Measurements from ENCODE around the gene CHAT.

Gene CHAT

GRCh38 chr10:49572594-49573114, 41.2 kb upstream of the CHAT start:
- DNase-seq (ENCODE audit: low read depth in 1 of 2, low spot score in 1 of 2): no peak
- TF ChIP-seq, protein P1, sequence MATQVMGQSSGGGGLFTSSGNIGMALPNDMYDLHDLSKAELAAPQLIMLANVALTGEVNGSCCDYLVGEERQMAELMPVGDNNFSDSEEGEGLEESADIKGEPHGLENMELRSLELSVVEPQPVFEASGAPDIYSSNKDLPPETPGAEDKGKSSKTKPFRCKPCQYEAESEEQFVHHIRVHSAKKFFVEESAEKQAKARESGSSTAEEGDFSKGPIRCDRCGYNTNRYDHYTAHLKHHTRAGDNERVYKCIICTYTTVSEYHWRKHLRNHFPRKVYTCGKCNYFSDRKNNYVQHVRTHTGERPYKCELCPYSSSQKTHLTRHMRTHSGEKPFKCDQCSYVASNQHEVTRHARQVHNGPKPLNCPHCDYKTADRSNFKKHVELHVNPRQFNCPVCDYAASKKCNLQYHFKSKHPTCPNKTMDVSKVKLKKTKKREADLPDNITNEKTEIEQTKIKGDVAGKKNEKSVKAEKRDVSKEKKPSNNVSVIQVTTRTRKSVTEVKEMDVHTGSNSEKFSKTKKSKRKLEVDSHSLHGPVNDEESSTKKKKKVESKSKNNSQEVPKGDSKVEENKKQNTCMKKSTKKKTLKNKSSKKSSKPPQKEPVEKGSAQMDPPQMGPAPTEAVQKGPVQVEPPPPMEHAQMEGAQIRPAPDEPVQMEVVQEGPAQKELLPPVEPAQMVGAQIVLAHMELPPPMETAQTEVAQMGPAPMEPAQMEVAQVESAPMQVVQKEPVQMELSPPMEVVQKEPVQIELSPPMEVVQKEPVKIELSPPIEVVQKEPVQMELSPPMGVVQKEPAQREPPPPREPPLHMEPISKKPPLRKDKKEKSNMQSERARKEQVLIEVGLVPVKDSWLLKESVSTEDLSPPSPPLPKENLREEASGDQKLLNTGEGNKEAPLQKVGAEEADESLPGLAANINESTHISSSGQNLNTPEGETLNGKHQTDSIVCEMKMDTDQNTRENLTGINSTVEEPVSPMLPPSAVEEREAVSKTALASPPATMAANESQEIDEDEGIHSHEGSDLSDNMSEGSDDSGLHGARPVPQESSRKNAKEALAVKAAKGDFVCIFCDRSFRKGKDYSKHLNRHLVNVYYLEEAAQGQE (IDR thresholded peaks at IDR 0.05; ENCODE audit: insufficient replicate concordance, low read depth): no peak
- TF ChIP-seq GABPA (IDR thresholded peaks at IDR 0.05; ENCODE audit: low read depth): no peak
- TF ChIP-seq, protein P2, sequence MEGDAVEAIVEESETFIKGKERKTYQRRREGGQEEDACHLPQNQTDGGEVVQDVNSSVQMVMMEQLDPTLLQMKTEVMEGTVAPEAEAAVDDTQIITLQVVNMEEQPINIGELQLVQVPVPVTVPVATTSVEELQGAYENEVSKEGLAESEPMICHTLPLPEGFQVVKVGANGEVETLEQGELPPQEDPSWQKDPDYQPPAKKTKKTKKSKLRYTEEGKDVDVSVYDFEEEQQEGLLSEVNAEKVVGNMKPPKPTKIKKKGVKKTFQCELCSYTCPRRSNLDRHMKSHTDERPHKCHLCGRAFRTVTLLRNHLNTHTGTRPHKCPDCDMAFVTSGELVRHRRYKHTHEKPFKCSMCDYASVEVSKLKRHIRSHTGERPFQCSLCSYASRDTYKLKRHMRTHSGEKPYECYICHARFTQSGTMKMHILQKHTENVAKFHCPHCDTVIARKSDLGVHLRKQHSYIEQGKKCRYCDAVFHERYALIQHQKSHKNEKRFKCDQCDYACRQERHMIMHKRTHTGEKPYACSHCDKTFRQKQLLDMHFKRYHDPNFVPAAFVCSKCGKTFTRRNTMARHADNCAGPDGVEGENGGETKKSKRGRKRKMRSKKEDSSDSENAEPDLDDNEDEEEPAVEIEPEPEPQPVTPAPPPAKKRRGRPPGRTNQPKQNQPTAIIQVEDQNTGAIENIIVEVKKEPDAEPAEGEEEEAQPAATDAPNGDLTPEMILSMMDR (IDR thresholded peaks at IDR 0.05; ENCODE audit: insufficient read depth, low read length): no peak
- TF ChIP-seq POLR2AphosphoS5 (IDR thresholded peaks at IDR 0.05; ENCODE audit: low read depth): no peak
- no peak for TF ChIP-seq SPI1 (IDR thresholded peaks at IDR 0.05; ENCODE audit: borderline replicate concordance, low read depth)
- H3K27ac ChIP-seq (replicated peaks): no peak overlapping the region
- no peaks in the 10 kb centered on the region for H3K27me3 ChIP-seq (ENCODE audit: insufficient read depth, poor library complexity, severe bottlenecking)
- no peak overlapping the region for H3K4me3 ChIP-seq (replicated peaks; ENCODE audit: insufficient read depth, low read length)

DNA sequence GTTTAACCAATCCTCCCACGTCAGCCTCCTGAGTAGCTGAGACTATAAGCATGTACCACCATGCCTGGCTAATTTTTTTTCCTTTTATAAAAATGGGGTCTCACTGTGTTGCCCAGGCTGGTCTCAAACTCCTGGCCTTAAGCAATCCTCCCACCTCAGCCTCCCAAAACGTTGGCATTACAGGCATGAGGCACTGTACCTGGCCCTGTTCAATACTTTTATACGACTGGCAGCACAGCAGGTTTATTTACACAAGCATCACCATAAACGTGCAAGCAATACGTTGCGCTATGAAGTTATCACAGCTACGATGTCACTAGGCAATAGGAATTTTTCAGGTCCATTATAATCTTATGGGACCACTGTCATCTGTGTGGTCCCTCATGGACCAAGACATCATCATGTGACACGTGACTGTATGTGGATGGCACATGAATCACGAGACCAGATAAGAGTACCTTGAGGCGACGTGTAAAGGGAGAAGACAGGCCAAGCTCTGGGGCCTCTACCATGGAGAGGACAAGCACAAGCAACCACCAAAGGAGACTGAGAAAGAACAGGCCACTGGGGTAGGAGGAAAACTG, 38.3 kb upstream of the CHAT start:
- no peak for DNase-seq (ENCODE audit: low read depth in 1 of 2, low spot score in 1 of 2)
- Histone ChIP-seq H3K27ac (replicated peaks) (no peak overlapping the region), H3K4me3 (replicated peaks; ENCODE audit: insufficient read depth, low read length) (no peak overlapping the region), H3K27me3 (ENCODE audit: insufficient read depth, poor library complexity, severe bottlenecking) (no peaks in the 10 kb centered on the region)
- TF ChIP-seq GABPA (IDR thresholded peaks at IDR 0.05; ENCODE audit: low read depth) (no peak), SPI1 (IDR thresholded peaks at IDR 0.05; ENCODE audit: borderline replicate concordance, low read depth) (no peak), POLR2AphosphoS5 (IDR thresholded peaks at IDR 0.05; ENCODE audit: low read depth) (no peak)
- TF ChIP-seq, protein P2 (IDR thresholded peaks at IDR 0.05; ENCODE audit: insufficient read depth, low read length): no peak
- TF ChIP-seq, protein P1 (IDR thresholded peaks at IDR 0.05; ENCODE audit: insufficient replicate concordance, low read depth): no peak

DNA sequence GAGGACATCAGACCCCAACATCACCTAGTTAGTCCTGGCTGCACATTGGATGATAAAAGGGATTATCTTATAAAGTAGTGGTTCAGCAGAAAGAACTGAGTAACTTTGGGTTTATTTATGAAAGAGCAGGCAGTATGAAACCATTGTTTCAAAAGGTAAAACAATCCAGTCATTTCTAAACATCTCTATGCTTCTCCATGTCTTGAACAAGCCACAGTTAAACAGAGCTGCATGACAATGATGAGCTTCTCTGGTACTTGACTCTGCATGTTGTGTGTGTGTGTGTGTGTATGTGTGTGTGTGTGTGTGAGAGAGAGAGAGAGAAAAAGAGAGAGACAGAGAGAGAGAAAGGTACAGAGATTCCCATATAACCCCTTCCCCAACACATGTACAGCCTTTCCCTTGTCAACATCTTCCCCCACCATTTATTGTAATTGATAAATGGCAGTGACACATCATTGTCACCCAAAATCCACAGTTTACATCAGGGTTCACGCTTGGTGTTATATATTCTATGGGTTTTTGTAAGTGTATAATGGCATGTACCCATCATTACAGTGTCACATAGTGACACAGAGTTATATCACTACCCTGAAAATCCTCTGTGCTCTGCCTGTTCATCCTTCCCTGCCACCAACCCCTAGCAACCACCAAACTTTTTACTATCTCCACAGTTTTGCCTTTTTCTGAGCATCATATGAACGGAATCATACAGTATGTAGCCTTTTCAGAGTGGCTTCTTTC, 36.5 kb upstream of the CHAT start:
- no peak for DNase-seq (ENCODE audit: low read depth in 1 of 2, low spot score in 1 of 2)
- no peak for TF ChIP-seq POLR2AphosphoS5 (IDR thresholded peaks at IDR 0.05; ENCODE audit: low read depth)
- no peak for TF ChIP-seq SPI1 (IDR thresholded peaks at IDR 0.05; ENCODE audit: borderline replicate concordance, low read depth)
- TF ChIP-seq, protein P2 (IDR thresholded peaks at IDR 0.05; ENCODE audit: insufficient read depth, low read length): no peak
- TF ChIP-seq, protein P1 (IDR thresholded peaks at IDR 0.05; ENCODE audit: insufficient replicate concordance, low read depth): no peak
- no peak for TF ChIP-seq GABPA (IDR thresholded peaks at IDR 0.05; ENCODE audit: low read depth)
- H3K4me3 ChIP-seq (replicated peaks; ENCODE audit: insufficient read depth, low read length): no peak overlapping the region
- no peaks in the 10 kb centered on the region for H3K27me3 ChIP-seq (ENCODE audit: insufficient read depth, poor library complexity, severe bottlenecking)
- no peak overlapping the region for H3K27ac ChIP-seq (replicated peaks)

All from HL-60 (cell line).